ENCODE data around the gene TNRC6C. TPM values are rescaled to one million over a fixed set of nuclear protein-coding genes. Genes with fewer than 3 reads are reported as not detected.

Gene TNRC6C
- total RNA-seq, 4 donors from 2014 or later = 5.3 to 15.4 (median 6.8) TPM

DNA sequence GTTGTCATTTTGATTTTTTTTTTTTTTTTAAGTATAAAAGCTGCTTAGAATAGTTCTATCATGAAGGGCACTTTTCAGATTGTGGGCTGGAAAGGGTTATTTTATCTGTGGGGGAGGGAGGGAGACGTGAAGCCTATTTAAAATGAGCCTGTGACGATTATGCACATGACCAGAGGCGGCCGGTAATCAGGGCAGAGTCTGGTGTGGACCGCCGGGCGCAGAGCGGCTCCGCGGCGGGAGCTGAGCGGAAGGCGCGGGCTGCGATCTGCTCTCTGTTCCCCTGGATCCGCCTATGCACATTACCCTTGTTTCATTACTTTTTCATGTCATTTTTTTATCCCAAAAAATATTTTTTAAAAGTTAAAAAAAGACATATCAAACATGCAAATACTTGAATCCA lies 146.6 kb downstream of the TNRC6C start:
- TF ChIP-seq POLR2A (IDR thresholded peaks at IDR 0.05) = no peak
- TF ChIP-seq, protein P1, sequence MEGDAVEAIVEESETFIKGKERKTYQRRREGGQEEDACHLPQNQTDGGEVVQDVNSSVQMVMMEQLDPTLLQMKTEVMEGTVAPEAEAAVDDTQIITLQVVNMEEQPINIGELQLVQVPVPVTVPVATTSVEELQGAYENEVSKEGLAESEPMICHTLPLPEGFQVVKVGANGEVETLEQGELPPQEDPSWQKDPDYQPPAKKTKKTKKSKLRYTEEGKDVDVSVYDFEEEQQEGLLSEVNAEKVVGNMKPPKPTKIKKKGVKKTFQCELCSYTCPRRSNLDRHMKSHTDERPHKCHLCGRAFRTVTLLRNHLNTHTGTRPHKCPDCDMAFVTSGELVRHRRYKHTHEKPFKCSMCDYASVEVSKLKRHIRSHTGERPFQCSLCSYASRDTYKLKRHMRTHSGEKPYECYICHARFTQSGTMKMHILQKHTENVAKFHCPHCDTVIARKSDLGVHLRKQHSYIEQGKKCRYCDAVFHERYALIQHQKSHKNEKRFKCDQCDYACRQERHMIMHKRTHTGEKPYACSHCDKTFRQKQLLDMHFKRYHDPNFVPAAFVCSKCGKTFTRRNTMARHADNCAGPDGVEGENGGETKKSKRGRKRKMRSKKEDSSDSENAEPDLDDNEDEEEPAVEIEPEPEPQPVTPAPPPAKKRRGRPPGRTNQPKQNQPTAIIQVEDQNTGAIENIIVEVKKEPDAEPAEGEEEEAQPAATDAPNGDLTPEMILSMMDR (IDR thresholded peaks at IDR 0.05) = no peak
- H3K4me3 ChIP-seq (ENCODE audit: low read depth, poor library complexity, severe bottlenecking) = no peak overlapping the region
- intact Hi-C loops (cut with DNase I; ENCODE audit: low total_unique reads) = no loop called here
- 86 to 88% methylated on average over 16 of the region's 16 CpGs for WGBS, 2 donors
- DNase-seq (ENCODE audit: low spot score in 2 of 2) = no peak

DNA sequence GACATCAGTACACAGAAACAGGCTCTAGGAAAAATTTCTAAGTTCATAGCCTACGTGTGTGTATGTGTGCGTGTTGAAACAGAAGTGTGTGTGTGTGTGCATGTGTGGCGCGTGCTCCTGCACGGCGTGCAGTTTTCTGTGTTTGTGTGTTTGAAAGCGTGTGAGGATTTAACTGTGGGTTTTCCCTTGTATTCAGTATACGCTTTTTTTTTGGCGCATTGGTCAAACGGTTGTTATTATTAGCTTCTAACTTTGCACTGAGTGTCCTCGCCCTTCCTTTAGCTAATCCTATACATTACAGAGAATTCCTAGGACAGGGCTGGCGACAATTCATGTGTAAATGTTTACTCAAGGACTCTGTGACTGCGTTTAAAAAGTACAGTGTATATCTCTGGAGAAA lies 147.0 kb downstream of the TNRC6C start:
- DNase-seq (ENCODE audit: low spot score in 2 of 2) = no peak
- no peak overlapping the region for H3K4me3 ChIP-seq (ENCODE audit: low read depth, poor library complexity, severe bottlenecking)

DNA sequence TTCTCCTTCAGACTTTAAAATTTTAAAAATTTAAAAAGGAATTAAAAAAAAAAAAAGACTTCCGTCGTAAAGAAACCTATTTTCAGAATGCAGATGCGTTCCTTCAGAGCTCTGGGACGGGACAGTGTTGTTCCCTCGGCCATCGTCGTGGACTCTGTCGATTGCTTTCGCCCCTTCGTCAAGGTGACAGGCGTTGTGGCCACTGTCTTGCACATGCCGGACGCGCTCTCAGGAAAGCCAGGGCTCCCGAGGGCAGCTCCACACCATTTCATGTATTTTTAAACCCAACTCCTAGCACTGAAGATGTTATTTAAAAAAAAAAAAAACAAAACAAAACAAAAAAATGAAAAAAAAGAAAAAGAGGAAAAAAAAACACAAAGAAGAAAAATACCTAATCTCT lies 147.7 kb downstream of the TNRC6C start:
- no peak for DNase-seq (ENCODE audit: low spot score in 2 of 2)
- WGBS, 2 donors = 91 to 95% methylated on average over 15 of the region's 15 CpGs
- intact Hi-C loops (cut with DNase I; ENCODE audit: low total_unique reads) = no loop called here
- TF ChIP-seq, protein P1 (IDR thresholded peaks at IDR 0.05) = no peak
- H3K4me3 ChIP-seq (ENCODE audit: low read depth, poor library complexity, severe bottlenecking) = no peak overlapping the region

More for the DNA sequence above, 147.0 kb downstream of the TNRC6C start:
- TF ChIP-seq, protein P1 (IDR thresholded peaks at IDR 0.05) = no peak
- no peak for TF ChIP-seq POLR2A (IDR thresholded peaks at IDR 0.05)
- 82 to 84% methylated on average over 13 of the region's 13 CpGs for WGBS, 2 donors
- intact Hi-C loops (cut with DNase I; ENCODE audit: low total_unique reads) = no loop called here

DNA sequence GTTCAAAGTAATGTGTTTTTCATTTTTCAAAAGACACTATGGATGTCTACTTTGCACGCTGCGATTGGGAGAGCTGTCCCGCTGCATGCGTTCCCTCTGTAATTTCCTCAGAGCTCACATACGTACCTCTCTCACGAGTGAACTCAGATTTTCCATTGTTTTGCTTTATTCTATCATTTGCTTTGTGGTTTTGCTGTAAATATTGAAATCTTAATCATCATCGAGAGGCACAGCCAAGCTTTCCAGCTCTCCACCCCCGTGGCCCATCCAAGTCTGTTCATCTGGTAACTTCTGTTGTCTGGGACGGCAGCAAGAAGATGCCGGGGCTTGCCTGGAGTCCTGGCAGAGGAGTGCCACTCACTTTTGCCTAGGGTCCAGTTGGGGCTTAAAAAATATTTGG lies 149.0 kb downstream of the TNRC6C start:
- WGBS, 2 donors = 50 to 55% methylated on average over 10 of the region's 10 CpGs
- no peak for TF ChIP-seq POLR2A (IDR thresholded peaks at IDR 0.05)
- TF ChIP-seq, protein P1 (IDR thresholded peaks at IDR 0.05) = no peak
- no peak overlapping the region for H3K4me3 ChIP-seq (ENCODE audit: low read depth, poor library complexity, severe bottlenecking)
- intact Hi-C loops (cut with DNase I; ENCODE audit: low total_unique reads) = no loop called here
- no peak for DNase-seq (ENCODE audit: low spot score in 2 of 2)

DNA sequence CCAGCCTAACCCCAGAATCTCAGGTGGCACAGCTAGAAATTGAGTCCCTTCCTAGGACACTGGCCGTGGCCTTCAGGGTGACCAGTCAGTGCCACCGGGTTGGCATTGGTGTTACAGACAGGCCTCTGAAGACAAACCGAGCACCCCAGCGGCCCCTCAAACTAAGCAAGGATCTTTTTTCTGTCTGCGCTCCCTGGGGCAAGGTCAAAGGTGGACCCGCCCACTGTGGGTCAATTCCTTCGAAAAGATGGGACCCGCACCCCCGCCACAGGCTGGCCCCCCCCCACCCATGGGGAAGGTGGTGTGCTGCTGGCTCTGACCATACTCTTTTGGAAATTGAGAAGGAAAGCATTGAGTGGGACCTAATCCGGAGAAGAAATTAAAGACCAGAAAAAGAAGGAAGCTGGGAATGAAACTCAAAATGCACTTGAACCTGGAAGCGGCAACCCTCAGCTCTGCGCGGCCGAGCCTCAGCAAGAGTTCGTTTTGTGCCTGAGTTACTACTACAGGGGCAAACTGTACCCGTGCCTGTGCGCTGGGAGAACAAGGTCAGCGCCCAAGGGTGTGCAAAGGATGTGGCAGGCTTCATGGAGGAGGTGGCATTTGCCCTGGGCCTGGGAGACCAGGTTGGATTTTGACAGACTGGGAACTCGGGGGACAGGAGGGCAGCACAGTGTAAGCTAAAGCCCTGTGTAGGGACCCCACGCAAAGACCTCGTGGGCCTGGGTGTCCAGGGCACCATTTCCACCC lies 149.6 kb downstream of the TNRC6C start:
- TF ChIP-seq, protein P1 (IDR thresholded peaks at IDR 0.05) = no peak
- no peak for TF ChIP-seq POLR2A (IDR thresholded peaks at IDR 0.05)
- 89 to 92% methylated on average over 21 of the region's 21 CpGs for WGBS, 2 donors
- no peak overlapping the region for H3K4me3 ChIP-seq (ENCODE audit: low read depth, poor library complexity, severe bottlenecking)
- intact Hi-C loops (cut with DNase I; ENCODE audit: low total_unique reads) = no loop called here
- no peak for DNase-seq (ENCODE audit: low spot score in 2 of 2)

All from lower leg skin (tissue), 4 donors.